GM21737 (cell line): ENCODE measurements around the gene PTCD1.
"Not testable (repeated sequence)": the region's sequence is repeated elsewhere in the genome, so short reads cannot be mapped to it uniquely, and the experiment has no call there.

Experiments
- ATAC-seq: cut with Tn5 transposase; IDR thresholded peaks from one replicate; pipeline ENCODE4 v1.9.1; 2021; ENCODE audit warnings: mild to moderate bottlenecking, moderate library complexity; ENCODE audit not compliant: unreplicated experiment

Gene PTCD1

GRCh38 chr7:99387912-99388311 lies 50.7 kb downstream of the PTCD1 start:
- no peak for ATAC-seq

DNA sequence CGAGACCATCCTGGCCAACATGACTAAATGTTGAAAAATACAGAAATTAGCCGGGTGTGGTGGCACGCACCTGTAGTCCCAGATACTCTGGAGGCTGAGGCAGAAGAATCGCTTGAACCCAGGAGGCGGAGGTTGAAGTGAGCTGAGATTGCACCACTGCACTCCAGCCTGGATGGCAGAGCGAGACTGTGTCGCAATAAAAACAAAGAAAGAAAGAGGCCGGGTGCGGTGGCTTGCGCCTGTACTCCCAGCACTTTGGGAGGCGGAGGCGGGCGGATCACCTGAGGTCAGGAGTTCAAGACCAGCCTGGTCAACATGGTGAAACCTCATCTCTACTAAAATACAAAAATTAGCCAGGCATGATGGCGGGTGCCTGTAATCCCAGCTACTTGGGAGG lies 51.4 kb downstream of the PTCD1 start:
- ATAC-seq = not testable (repeated sequence)

GRCh38 chr7:99386584-99387238 lies 51.9 kb downstream of the PTCD1 start:
- ATAC-seq = no peak

GRCh38 chr7:99385564-99385963 lies 53.0 kb downstream of the PTCD1 start:
- ATAC-seq = no peak

DNA sequence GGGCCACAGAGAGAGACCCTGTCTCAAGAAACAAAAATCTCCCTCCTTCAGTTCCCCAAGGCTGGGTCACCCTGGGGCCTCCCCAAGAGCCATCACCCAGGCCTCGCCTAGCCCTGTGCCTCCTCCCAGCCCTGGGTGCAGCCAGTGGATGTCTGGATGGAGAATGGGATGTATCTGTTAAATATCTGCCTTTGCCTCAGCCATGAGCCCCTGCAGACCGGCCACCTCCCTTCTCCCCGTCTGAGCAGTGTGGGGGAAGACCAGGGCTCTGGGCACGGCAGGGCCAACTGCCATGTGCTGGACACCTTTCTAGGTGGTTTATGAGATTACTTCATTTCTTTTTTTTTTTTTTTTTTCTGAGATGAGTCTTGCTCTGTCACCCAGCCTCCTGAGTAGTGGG lies 54.1 kb downstream of the PTCD1 start:
- no peak for ATAC-seq

DNA sequence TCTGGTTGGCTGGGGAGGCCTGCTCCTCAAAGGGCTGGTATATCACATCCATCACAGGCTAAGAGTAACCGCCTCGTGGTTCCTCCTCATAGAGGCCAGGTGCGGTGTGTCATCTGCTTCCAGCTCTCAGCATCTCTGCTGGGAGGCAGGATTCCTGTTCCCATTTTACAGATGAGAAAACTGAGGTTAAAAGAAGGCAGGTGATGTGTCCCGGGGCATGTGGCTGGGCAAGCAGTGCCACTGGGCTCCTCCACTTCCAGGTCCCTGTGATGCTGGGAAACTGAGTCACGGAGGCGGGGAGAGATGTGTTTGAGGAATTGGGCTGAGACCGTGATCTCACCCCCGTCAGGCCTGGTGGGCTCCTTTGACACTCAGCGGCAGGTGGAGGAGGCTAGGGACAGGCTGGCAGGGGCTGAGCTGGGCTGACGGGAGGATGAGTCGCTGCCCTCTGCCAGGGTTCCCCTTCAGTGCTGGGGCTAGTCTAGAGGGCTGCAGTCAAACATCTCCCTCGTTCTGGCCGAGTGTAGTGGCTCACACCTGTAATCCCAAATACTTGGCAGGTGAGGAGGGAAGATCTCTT lies 54.7 kb downstream of the PTCD1 start:
- no peak for ATAC-seq

GRCh38 chr7:99383203-99383602 lies 55.4 kb downstream of the PTCD1 start:
- ATAC-seq = no peak

DNA sequence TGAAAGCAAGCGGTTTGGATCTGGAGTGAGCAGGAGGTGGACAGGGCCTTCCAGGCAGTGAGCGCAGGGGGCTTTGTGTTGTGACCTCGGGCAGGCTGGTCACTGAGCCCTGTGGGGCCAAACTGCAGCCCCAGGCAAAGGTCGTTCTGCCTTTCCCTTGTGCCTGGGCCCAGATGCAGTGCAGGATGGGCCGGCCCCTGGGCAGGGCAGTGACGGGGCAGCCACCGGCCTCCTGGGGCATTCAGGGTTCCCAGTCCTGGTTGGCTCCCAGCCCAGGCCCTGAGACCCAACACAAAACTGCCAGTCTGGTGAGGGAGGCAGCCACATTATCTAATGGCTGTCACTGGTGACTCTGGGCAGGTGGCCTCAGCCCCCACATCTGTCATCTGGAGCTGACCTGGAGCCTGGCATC lies 56.9 kb downstream of the PTCD1 start:
- no peak for ATAC-seq

GRCh38 chr7:99380823-99381663 lies 57.6 kb downstream of the PTCD1 start:
- ATAC-seq = peak; percentile 73

GRCh38 chr7:99380032-99380822 lies 58.4 kb downstream of the PTCD1 start:
- ATAC-seq = peak; percentile 36

- ATAC-seq = not testable (repeated sequence)
These were observed 58.9 kb downstream of the PTCD1 start for GRCh38 chr7:99379693-99380031.

DNA sequence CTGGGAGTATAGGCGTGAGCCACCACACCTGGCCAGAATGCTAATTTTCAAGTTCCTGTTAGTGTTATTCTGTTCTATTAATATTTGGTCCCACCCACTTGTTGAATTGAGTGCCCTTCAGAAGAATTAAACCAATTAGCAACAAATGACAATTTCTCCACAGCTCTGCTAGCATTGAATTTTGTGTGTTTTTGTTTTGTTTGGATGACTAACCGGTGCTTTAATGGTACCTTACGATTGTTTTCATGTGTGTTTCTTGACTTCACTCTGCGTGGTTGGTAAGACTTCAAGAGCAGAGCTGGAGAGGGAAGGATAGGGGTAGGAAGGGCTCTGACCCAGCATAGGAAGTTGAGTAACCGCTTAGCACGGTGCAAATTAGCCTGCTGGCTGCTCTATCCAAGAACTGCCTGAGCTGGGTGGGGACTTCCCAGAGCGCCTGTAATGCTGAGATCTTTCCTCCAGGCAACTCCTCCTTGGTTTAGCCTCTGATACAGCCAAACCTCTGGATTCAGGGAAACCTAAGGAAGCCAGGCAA lies 59.5 kb downstream of the PTCD1 start:
- ATAC-seq = no peak

DNA sequence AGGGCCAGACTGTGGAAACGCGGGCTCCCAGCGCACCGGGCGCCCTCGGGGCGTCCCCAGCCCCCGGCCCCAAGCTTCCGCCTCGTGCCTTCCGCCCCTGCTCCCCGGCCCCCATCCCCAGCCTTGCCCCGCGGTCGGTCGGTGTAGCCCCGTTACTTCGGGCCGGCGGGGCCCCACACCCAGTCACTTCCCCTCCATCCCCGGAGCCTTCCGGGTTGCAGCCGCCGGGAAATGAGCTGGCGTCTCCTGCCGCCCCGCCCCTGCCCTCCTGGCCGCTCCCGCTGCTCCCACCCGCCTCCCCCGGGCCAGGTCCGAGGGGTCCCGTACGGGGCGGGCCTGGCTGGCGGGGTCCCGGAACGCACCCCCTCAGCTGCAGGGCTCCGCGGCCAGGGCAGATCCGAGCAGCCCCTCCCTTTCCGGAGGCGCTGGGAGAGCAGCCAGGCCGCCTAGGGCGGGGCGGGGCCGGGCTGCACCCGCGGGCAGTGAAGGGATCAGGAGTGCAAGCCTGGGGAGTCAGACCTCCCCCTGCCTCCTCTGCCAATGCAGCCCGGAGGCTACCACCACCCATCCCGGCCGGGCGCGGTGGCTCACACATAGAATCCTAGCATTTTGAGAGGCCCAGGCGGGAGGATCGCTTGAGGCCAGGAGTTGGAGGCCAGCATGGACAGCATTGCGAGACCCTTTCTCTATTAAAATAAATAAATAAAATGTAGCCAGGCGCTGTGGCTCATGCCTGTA lies 63.4 kb downstream of the PTCD1 start:
- ATAC-seq = peak; percentile 47

- peak; percentile 43 for ATAC-seq
These were observed 64.2 kb downstream of the PTCD1 start, which contains the start of gene ARPC1B for GRCh38 chr7:99374111-99375064. Gene ARPC1B, plus strand, starts transcription at chr7:99374730. Its CDS starts 10,985 bp downstream, at chr7:99385715.

- no peak for ATAC-seq
These were observed 65.2 kb downstream of the PTCD1 start for GRCh38 chr7:99373091-99374066.

DNA sequence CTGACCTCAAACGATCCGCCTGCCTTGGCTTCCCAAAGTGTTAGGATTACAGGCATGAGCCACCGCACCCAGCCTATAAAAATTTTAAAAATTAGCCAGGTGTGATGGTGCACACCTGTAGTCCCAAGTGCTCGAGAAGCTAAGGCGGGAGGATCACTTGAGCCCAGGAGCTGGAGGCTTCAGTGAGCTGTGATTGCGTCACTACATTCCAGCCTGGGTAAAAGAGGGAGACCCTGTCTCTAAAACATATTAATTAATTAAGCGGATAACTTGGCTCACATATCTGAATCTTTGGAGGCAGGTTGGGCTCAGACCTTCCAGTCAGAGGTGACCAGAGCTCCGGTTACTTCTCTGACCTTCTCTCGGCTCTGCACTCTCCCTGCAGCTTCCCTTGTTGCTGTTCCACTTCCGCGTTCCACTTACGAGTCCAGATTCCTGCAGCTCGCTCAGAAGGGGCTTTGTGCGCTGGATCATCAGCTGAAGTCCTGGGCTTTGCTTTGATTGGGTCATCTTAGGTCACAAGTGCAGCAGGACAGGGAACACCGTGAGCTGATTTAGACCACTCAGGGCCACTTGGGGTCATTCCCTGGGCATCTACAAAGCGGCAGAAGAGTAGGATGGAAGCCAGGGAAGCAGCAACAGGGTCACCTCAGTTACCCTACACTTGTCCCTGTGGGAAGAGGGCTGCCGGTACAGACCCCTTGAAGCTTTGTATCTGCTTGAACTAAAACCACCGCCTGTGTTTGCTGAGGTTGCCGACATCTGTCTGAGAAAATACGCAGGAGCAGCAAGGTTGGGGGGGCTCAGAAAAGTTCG lies 66.1 kb downstream of the PTCD1 start:
- ATAC-seq = no peak

DNA sequence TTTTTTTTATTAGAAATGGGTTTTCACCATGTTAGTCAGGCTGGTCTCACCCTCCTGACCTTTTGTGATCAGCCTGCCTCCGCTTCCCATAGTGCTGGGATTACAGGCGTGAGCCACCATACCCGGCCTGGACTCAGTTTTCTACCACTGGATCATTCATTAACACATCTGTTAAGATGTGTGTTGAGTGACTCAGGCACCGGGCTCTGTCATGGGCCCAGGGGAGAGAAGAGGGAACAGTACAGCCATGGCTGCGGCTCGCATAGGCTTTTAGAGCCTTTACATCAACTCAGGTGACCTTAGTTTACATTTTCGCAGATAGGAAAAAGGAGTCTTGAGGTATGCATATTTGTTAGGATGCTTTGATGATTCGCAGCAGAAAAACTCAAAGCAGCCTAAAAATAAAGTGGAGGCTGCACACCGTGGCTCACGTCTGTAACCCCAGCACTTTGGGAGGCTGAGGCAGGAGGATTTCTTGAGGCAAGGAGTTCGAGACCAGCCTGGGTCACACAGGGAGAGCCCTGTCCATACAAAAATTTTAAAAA lies 67.2 kb downstream of the PTCD1 start:
- no peak for ATAC-seq
